ENCODE results near the gene SLC2A13.
"Not testable (repeated sequence)": the region's sequence is repeated elsewhere in the genome, so short reads cannot be mapped to it uniquely, and the experiment has no call there.

Gene SLC2A13

GRCh38 chr12:39812456-39812855 is 293.4 kb downstream of the SLC2A13 start:
- DNase-seq (ENCODE audit: low spot score), result not testable (repeated sequence)

GRCh38 chr12:39807043-39807442 is 298.8 kb downstream of the SLC2A13 start:
- peak; percentile 3 for DNase-seq (ENCODE audit: low spot score)

GRCh38 chr12:39805651-39806050 is 300.2 kb downstream of the SLC2A13 start:
- DNase-seq (ENCODE audit: low spot score), result no peak

- no peak for DNase-seq (ENCODE audit: low spot score)
Observed at GRCh38 chr12:39804898-39805297, 301.0 kb downstream of the SLC2A13 start.

GRCh38 chr12:39804479-39804878 is 301.4 kb downstream of the SLC2A13 start:
- no peak for DNase-seq (ENCODE audit: low spot score)

GRCh38 chr12:39803151-39803550 is 302.7 kb downstream of the SLC2A13 start:
- DNase-seq (ENCODE audit: low spot score), result no peak

- no peak for DNase-seq (ENCODE audit: low spot score)
Observed at GRCh38 chr12:39798977-39799376, 306.9 kb downstream of the SLC2A13 start.

GRCh38 chr12:39798429-39798828 is 307.5 kb downstream of the SLC2A13 start:
- no peak for DNase-seq (ENCODE audit: low spot score)

- no peak for DNase-seq (ENCODE audit: low spot score)
Observed at GRCh38 chr12:39795481-39795880, 310.4 kb downstream of the SLC2A13 start.

GRCh38 chr12:39792938-39793337 is 312.9 kb downstream of the SLC2A13 start:
- DNase-seq (ENCODE audit: low spot score), result no peak

- no peak for DNase-seq (ENCODE audit: low spot score)
Observed at GRCh38 chr12:39788239-39788638, 317.6 kb downstream of the SLC2A13 start.

GRCh38 chr12:39785814-39786213 is 320.1 kb downstream of the SLC2A13 start:
- DNase-seq (ENCODE audit: low spot score), result not testable (repeated sequence)

GRCh38 chr12:39782026-39782545 is 323.8 kb downstream of the SLC2A13 start:
- no peak for DNase-seq (ENCODE audit: low spot score)

- DNase-seq (ENCODE audit: low spot score), result no peak
Observed at GRCh38 chr12:39780913-39781446, 324.9 kb downstream of the SLC2A13 start.

- no peak for DNase-seq (ENCODE audit: low spot score)
Observed at GRCh38 chr12:39780411-39780912, 325.4 kb downstream of the SLC2A13 start.

GRCh38 chr12:39779768-39780340 is 326.0 kb downstream of the SLC2A13 start:
- DNase-seq (ENCODE audit: low spot score), result no peak

- DNase-seq (ENCODE audit: low spot score), result no peak
Observed at GRCh38 chr12:39777465-39777864, 328.4 kb downstream of the SLC2A13 start.

GRCh38 chr12:39773266-39773665 is 332.6 kb downstream of the SLC2A13 start:
- DNase-seq (ENCODE audit: low spot score), result no peak

GRCh38 chr12:39772821-39773259 is 333.0 kb downstream of the SLC2A13 start:
- DNase-seq (ENCODE audit: low spot score), result no peak

GRCh38 chr12:39771456-39771855 is 334.4 kb downstream of the SLC2A13 start:
- no peak for DNase-seq (ENCODE audit: low spot score)

- peak; percentile 20 for DNase-seq (ENCODE audit: low spot score)
Observed at GRCh38 chr12:39764944-39765560, 340.8 kb downstream of the SLC2A13 start.

GRCh38 chr12:39763890-39764169 is 342.1 kb downstream of the SLC2A13 start:
- DNase-seq (ENCODE audit: low spot score), result no peak

GRCh38 chr12:39763071-39763889 is 342.6 kb downstream of the SLC2A13 start:
- no peak for DNase-seq (ENCODE audit: low spot score)
